Skeletal muscle cell (primary cell): Measurements from ENCODE around the gene MLLT10.

ENCODE experiments used
- DNase-seq: peaks from one replicate; pipeline ENCODE4 v3.0.0-alpha.2; 2010; ENCODE audit warnings: low read depth
- H3K4me3 ChIP-seq: 2 replicates; pipeline ENCODE4 v1.5.1; 2011; ENCODE audit warnings: low read depth, mild to moderate bottlenecking, control low read depth, low read length, moderate library complexity

MLLT10 gene

GRCh38 chr10:21533467-21534279 is at the start of gene MLLT10:
Gene MLLT10 (plus strand): TSS chr10:21534232. CDS start chr10:21534645, 413 bp downstream.
- DNase-seq = peak; percentile 91

DNA sequence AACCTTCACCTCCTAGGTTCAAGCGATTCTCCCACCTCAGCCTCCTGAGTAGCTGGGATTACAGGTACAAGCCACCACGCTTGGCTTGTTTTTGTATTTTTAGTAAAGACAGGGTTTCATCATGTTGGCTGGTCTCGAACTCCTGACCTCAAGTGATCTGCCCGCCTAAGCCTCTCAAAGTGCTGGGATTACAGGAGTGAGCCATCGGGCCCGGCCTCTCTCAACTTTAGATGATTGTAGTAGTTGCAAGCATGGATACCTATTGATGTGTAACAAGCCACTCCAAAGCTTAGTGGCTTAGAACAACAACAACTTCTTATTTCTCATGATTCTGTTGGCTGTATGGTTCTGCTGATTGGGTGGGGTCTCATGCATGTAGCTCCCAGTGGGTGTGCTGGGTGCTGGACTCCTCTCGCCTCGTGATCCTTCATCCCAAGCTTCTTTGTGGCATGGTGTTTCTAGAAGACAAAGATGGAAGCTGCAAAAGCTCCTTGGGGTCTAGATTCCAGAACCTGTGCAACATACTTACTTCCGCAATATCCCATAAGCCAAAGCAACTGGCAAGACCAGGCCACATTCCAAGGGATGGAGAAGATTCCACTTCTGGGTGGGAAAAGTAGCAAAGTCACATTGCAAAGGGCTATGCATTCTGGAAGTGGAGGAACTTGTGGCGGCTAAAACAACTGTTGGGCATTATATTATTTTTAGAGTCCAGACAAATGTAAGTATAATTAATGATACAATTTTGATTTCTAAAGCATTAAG is 46.4 kb upstream of the MLLT10 start:
- no peak for DNase-seq
- H3K4me3 ChIP-seq = no peak overlapping the region

More at GRCh38 chr10:21533467-21534279, at the start of gene MLLT10:
- peak within 1 kb of the TSS; percentile 70 for H3K4me3 ChIP-seq

DNA sequence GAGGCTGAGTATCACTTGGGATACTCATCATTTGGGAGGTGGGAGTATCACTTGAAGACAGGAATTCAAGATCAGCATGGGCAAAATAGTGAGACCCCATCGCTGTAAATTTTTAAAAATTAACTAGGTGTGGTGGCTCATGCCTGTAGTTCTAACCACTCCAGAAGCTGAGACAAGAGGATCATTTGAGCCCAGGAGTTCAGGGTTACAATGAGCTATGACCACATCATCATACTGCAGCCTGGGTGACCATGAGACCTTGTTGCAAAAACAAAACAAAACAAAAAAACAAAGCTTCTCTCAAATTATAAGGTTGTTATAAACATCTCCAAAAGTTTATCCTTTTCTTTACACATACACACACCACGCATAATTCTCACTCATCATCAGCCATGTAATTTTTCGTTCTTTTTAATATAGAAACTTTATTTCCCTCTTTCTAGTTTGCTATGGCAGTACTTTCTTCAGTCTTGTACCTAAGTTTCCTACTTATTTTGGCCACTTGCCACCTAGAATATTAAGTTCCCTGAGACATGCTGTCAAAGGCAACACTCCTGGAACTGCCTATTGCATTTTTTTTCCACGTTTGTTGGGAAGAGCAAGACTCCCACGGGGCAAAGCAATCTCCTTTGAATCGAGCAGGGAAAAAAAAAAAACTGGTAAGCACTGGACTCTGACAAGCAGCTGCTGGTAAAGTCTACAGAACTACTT is 45.6 kb upstream of the MLLT10 start:
- peak; percentile 61 for DNase-seq
- no peak overlapping the region for H3K4me3 ChIP-seq

DNA sequence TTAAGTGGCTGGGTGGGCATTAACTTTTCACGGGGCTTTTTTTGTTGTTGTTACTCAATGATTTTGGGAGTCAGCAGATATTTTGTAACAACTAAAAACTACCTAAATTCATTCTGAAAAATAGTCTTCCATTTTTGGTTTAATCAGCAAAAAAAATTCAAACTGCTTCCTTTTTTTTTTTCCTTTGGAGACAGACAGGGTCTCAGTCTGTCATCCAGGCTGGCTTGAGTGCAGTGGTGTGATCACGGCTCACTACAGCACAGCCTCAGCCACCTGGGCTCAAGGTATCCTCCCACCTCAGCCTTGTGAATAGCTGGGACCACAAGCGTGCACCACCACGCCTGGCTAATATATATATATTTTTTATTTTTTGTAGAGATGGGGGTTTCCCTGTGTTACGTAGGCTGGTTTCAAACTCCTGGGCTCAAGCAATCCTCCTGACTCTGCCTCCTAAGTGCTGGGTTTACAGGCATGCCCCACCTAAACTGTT is 45.0 kb upstream of the MLLT10 start:
- no peak overlapping the region for H3K4me3 ChIP-seq
- DNase-seq = no peak

DNA sequence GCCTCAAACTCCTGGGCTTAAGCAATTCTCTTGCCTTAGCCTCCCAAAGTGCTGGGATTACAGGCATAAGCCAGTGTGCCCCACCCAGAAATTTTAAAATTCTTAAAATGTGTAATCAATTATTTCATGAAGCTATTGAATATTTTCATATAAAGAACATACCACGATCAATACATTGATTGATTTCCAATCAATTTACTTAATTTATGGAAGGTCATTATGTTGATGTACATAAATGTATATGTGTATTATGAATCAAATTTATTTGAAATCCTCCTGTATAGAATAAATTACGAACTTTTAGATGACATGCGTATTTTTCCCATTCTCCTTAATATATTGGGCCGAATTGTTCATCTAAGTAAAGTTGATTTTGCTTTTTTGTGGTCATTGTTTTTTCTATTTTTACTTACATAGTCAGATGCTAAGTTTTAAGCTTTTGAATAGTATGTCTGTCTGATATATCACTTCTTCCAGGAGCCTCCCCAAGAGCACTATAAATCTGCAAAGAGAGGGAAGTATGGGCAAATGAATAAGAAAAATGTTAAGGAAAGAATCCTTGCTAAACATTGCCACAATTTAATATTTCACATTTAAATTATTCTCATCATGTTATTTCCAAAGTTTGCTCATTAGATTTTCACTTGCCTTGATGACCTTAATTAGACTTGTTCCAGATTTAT is 43.9 kb upstream of the MLLT10 start:
- no peak overlapping the region for H3K4me3 ChIP-seq
- DNase-seq = no peak

DNA sequence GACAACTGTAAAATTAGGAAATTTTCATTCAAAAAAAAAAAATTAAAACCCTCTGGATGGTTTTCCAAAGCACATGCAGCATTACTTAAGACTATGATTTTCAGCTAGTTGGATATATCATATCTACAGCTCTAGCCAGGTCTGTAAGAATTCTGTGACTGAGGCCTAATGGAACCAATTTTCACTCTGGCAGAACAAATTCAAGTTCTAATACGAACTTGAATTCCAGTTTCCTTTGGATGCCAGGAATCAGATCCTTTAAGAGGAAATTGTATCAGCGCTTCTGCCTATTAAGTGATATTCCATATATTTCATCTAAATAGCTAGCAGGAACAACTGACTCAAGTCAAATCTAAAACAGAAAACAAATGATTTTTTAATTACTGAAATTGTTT is 43.3 kb upstream of the MLLT10 start:
- no peak for DNase-seq
- no peak overlapping the region for H3K4me3 ChIP-seq

DNA sequence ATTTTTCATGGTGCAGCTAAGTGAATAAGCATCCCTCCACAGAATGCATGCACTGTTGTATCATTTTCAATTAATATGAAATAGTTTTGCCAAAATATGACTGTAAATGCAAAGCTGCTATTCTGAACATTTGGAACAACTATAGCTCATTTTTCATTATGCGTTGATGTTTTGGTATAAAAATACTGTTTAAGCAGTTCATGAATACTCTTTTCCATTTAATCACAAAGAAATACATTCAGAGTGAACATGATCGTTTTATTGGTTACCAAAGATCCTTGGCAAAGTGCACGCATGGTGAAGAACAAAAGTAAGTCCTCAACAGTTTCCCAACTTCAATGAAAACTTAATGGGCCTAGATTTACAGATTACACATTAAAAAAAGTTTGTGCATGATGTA is 41.6 kb upstream of the MLLT10 start:
- DNase-seq = no peak
- no peak overlapping the region for H3K4me3 ChIP-seq

DNA sequence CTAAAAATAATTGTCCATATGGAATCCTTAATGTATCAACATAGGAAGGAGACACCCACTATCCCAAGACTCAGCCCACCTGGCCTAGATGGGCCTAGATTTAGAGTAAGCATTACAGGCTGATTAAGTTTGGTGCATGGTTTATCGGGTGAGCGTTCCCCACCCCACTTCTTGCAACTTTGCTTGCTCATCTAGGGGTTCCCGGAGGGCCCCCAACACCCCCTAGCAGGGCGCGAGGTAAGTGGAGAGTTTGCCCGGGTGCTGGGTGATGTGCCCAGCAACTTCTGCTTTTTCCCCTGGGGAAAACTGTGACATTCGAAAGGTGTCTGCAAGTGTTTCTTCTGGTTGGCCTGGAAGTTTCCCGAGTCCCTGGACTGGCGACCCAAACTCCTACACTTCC is 40.2 kb upstream of the MLLT10 start:
- no peak overlapping the region for H3K4me3 ChIP-seq
- DNase-seq = no peak

DNA sequence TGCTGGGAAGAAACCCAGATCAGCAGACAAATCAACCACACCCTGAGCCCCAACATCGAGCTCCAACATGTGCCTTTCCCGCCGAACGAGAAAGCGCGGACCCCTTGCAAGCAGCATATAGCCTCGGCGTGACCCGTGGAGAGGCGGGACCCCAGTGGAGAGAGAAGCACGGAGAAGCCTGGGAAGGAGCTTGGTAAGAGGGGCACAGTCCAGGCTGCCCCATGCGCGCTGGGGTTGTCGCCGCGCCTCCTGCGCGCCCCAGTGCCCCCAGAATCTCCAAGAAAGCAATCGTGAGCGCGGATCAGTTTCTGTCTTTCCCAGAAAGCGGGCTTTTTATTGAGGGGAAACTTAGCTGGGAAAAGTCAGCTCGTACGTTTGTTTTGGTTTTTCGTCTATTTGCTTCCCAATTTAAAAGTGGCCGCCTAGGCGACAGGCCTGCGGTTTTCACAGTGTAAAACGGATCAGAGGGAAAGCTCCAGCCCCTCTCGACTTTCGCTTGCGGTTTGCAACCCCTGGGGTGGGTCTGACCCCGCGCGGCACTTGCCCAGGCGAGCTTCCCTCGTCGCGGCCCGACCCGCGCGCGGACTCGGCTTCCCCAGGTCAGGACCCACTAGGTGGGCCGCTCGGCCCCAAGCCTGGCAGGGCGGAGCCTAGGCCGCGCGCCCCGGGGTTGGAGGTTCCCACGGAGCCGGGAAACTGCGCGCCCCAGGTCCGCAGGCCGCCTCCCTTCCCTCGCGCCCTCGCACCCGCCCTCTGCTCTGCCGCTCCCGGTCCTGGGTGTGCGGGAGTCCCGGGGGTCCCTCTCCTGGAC is 39.6 kb upstream of the MLLT10 start:
- DNase-seq = no peak
- peak overlapping the region; percentile 86 for H3K4me3 ChIP-seq

DNA sequence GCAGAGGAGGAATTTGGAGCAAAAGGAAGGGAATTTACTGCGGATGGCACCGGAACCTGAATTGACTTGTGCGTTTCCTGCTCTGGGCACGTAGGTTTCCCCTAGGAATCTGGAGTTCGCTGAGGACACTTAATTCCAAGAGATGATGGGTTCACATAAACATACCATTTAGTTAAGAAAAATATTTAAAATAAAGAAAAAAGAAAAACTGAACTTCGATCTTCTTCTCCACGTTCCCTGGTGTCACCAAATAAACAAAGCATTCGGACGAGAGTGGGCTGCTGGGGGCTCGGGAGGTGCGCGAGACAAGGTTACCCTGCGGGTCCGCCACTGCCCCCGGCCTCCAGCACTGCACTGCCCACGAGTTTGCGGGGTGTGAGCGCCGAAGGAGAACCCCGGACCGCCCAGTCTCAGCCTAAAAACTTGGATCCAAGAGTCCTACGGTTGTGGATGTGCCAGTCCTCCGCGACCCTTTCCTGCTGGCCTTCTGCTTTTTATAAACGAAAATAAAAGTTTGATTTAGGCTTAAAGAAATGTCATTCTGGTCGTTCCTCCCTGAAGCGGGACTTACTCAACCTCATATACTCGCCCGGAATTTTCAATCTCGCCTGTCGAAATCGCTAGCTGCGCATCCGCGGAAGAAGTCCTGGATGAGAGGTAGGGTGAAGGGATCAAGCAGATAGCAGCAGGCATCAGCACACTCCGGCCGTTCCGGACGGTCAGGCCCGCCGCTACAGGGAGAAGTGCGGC is 38.9 kb upstream of the MLLT10 start:
- peak overlapping the region; percentile 86 for H3K4me3 ChIP-seq
- no peak for DNase-seq

DNA sequence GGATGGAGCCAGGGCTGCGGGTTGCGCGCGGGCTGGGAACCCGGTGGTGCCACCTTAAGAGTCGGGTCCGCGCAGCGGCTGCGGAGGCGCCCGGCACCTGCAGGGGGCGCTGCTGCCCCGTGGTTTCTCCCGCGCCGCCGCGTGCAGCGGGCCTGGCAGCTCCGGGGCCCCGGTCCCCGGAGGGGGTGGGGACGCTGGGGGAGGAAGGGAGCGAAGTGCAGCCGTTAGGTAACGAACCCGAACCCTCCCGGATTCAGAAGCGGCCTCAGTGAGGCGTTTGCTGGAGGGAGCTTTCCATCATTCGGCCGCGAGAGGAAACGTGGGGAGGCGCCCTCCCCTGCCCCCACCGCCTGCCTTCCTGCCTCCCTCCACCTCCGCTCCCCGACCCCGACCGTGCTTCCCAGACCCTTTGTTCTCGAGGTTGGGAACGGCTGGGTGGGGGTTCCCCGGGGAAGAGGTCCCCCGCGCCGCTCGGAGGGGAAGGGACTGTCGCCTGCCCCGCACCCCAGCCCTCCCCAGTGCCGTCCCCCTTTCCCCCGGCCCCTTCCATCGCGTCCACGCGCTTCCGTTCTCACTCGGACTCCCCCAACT is 38.2 kb upstream of the MLLT10 start:
- peak overlapping the region; percentile 86 for H3K4me3 ChIP-seq
- peak; percentile 48 for DNase-seq

DNA sequence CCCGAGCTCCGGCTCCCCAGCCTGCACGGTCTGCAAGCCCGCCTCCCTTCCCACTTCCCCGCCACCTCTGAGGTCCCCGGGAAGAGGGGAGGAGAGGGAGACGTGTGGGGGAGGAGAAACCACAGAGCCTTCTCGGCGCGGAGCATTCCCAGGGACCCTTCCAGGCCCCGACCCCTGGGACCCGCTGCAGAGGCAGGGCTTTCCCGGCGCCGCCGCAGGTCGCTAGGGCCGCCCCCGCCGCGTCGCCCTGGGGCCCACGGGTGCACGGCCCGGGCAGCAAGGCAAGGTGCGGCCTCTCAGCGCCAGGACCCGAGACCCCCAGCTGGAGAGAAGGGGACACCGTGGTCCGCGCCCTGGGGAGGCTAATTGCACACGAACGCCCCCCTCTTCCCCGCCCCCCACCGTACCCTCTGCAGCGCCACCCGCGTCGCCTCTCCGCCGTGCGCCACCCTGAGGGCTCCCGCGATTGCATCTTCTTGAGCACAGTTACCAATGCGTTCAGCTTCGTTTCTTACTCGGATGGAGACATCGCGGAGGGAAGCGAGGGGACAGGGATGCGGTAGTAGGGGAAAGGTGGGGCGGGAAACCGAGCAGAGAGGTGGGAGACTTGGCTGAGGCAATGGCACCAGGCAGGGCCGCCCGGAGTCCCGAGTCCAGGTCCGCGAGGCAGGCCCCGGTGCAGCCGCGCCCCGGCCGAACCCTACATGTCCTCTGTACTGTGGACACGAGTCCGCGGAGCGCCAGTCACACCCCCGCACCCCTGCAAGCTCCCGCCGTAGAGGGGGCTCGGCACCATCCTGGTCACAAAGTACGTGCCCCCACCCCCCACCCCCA is 37.5 kb upstream of the MLLT10 start:
- no peak for DNase-seq
- peak overlapping the region; percentile 86 for H3K4me3 ChIP-seq

- H3K4me3 ChIP-seq = peak overlapping the region; percentile 86
- no peak for DNase-seq
Measured at GRCh38 chr10:21497177-21497807, 36.7 kb upstream of the MLLT10 start.

- no peak for DNase-seq
- no peak overlapping the region for H3K4me3 ChIP-seq
Measured at GRCh38 chr10:21498377-21498776, 35.7 kb upstream of the MLLT10 start.

GRCh38 chr10:21498986-21499385 is 35.0 kb upstream of the MLLT10 start:
- no peak overlapping the region for H3K4me3 ChIP-seq

More at GRCh38 chr10:21498986-21499385, 35.0 kb upstream of the MLLT10 start:
- DNase-seq = no peak
